ENCODE data around the gene KIF25. TPM values are rescaled to one million over a fixed set of nuclear protein-coding genes. Genes with fewer than 3 reads are reported as not detected.

Gene KIF25
- polyA plus RNA-seq, 2 of the 4 experiments (the other 2 are of a cell fraction), result 0.06 to 0.13 TPM

- DNase-seq (ENCODE audit: low read depth in 1 of 2, low spot score in 1 of 2), result no peak
- Histone ChIP-seq H3K27ac (no peak overlapping the region), H3K9me3 (peaks cover 31% of the 10 kb centered on the region), H3K4me3 (no peak overlapping the region), H3K4me2 (no peak overlapping the region), H3K4me1 (no peaks in the 10 kb centered on the region)
- FAIRE-seq, result no peak
- POLR2A ChIA-PET, result no interaction called here
- 84% methylated on average over 7 of the region's 13 CpGs for WGBS (ENCODE audit: missing lambda C conversion rate)
- no peak for ATAC-seq
- no peak for TF ChIP-seq GATA3 (IDR thresholded peaks at IDR 0.05; ENCODE audit: borderline replicate concordance)
- TF ChIP-seq CEBPB (IDR thresholded peaks at IDR 0.05), result no peak
- no peak for TF ChIP-seq CTCF (IDR thresholded peaks at IDR 0.05)
- no peak for TF ChIP-seq EP300 (IDR thresholded peaks at IDR 0.05)
- no peak for TF ChIP-seq JUN (IDR thresholded peaks at IDR 0.05)
- no peak for TF ChIP-seq POLR2A (IDR thresholded peaks at IDR 0.05; ENCODE audit: low read length)
- no peak for TF ChIP-seq KDM1A (IDR thresholded peaks at IDR 0.05; ENCODE audit: low read depth)
- TF ChIP-seq TP53 (CRISPR knock-in tag; IDR thresholded peaks at IDR 0.05), result no peak
- TF ChIP-seq SREBF2 (IDR thresholded peaks at IDR 0.05), result no peak
- TF ChIP-seq ZFP36 (IDR thresholded peaks at IDR 0.05; ENCODE audit: borderline replicate concordance, partially characterized antibody), result no peak
- no peak for TF ChIP-seq ESRRA (IDR thresholded peaks at IDR 0.05; ENCODE audit: borderline replicate concordance, low read length)
- no peak for TF ChIP-seq MYC (IDR thresholded peaks at IDR 0.05; ENCODE audit: borderline replicate concordance, low read length)
- TF ChIP-seq TFCP2L1 (CRISPR knock-in tag; IDR thresholded peaks at IDR 0.05), result no peak
- TF ChIP-seq PHF8 (IDR thresholded peaks at IDR 0.05; ENCODE audit: borderline replicate concordance, low read depth), result no peak
- CTCF ChIA-PET, result no interaction called here
Observed at GRCh38 chr6:168012431-168013249, 15.2 kb downstream of the KIF25 start.

- 69% methylated on average over 6 of the region's 7 CpGs for WGBS (ENCODE audit: missing lambda C conversion rate)
- TF ChIP-seq PHF8 (IDR thresholded peaks at IDR 0.05; ENCODE audit: borderline replicate concordance, low read depth) (no peak), SREBF2 (IDR thresholded peaks at IDR 0.05) (no peak), TFCP2L1 (CRISPR knock-in tag; IDR thresholded peaks at IDR 0.05) (no peak), NPAS2 (CRISPR knock-in tag; IDR thresholded peaks at IDR 0.05; ENCODE audit: borderline replicate concordance) (no peak), JUNB (IDR thresholded peaks at IDR 0.05) (no peak), RARB (CRISPR knock-in tag; IDR thresholded peaks at IDR 0.05) (no peak), ZSCAN20 (CRISPR knock-in tag; IDR thresholded peaks at IDR 0.05) (no peak), KDM1A (IDR thresholded peaks at IDR 0.05; ENCODE audit: low read depth) (no peak), KDM5A (IDR thresholded peaks at IDR 0.05) (no peak), RAD21 (conservative IDR thresholded peaks at IDR 0.05 in 1 of 2, IDR thresholded peaks at IDR 0.05 in 1 of 2) (no peak), ESRRA (IDR thresholded peaks at IDR 0.05; ENCODE audit: borderline replicate concordance, low read length) (no peak), TP53 (CRISPR knock-in tag; IDR thresholded peaks at IDR 0.05) (no peak), CHD2 (IDR thresholded peaks at IDR 0.05; ENCODE audit: low read length, partially characterized antibody) (no peak), GATA3 (IDR thresholded peaks at IDR 0.05; ENCODE audit: borderline replicate concordance) (no peak), ZFP36 (IDR thresholded peaks at IDR 0.05; ENCODE audit: borderline replicate concordance, partially characterized antibody) (no peak), NR3C1 (IDR thresholded peaks at IDR 0.05) (no peak)
- Histone ChIP-seq H3K9me3 (peaks cover 29% of the 10 kb centered on the region), H3K4me3 (no peak overlapping the region), H3K27ac (no peak overlapping the region), H3K4me1 (no peaks in the 10 kb centered on the region), H3K4me2 (no peak overlapping the region)
- FAIRE-seq, result no peak
- no peak for ATAC-seq
- POLR2A ChIA-PET, result no interaction called here
- CTCF ChIA-PET, result no interaction called here
- DNase-seq (ENCODE audit: low read depth in 1 of 2, low spot score in 1 of 2), result no peak
Observed at GRCh38 chr6:168013250-168013915, 15.9 kb downstream of the KIF25 start.

All from A549 (cell line).